VCaP (cell line): ENCODE data around the gene TOMT.

ENCODE experiments used
- H3K27ac ChIP-seq: fragments of 450-650 bp; 2 replicates; pipeline ENCODE4 v1.5.1; 2017
- CTCF ChIP-seq: fragments of 450-650 bp; conservative IDR thresholded peaks from 2 replicates; pipeline ENCODE4 v1.5.1; 2017; ENCODE audit warnings: mild to moderate bottlenecking, moderate library complexity

Gene TOMT

DNA sequence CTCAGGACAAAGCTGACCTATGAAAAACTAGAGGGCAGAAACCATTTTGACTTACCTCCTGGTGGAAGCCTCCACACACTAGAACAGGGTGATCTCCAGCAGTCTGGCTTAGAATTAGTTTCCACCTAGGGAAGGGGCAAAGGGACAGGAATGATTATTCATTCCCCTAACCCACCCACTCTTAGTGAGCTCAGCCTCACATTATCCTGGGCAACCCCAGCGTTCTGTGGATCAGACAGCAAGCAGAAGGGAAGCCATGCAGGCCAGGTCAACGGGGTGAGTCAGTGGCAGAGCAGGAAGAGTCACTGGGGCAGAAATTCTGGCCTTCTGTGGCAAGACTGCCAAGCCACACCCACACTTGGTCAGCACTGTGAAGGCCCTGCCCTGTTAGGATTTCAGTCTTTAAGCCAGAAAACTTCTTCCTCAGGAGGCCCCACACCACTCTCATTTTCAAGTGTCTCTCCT is 35.9 kb upstream of the TOMT start:
- H3K27ac ChIP-seq = peak overlapping the region; percentile 78
- TF ChIP-seq CTCF = no peak

GRCh38 chr11:72070491-72070890 is 35.2 kb upstream of the TOMT start:
- H3K27ac ChIP-seq = peak overlapping the region; percentile 78
- no peak for TF ChIP-seq CTCF

GRCh38 chr11:72072348-72072747 is 33.4 kb upstream of the TOMT start:
- peak overlapping the region; percentile 78 for H3K27ac ChIP-seq
- no peak for TF ChIP-seq CTCF

- no peak for TF ChIP-seq CTCF
- no peak overlapping the region for H3K27ac ChIP-seq
These were observed 30.6 kb upstream of the TOMT start for GRCh38 chr11:72075109-72075508.

GRCh38 chr11:72075756-72076155 is 30.0 kb upstream of the TOMT start:
- H3K27ac ChIP-seq = no peak overlapping the region
- TF ChIP-seq CTCF = no peak

GRCh38 chr11:72078477-72078876 is 27.2 kb upstream of the TOMT start:
- no peak for TF ChIP-seq CTCF
- H3K27ac ChIP-seq = peak overlapping the region; percentile 93

DNA sequence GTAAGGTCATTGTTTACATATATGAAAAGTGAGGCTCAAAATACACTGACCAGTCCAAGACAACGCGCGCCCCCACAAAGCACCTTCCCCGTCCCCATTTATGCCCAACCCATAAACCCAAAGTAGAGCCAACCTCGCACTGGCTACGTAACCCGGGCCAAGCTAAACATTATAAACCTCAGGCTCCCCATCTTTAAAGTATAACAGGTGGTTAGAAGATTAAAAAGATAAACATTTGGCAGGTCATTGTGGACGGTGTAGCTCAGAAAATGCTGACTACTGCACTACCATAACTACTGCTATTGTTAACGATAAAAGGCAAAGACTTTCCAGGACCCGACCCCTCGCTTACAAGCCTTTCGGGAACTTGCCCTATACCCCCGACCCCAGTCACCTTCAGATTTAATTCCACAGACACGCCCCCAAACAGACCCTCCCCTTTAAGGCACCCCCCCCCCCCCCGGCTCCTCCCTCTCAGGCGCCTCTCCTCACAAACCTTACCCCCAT is 25.9 kb upstream of the TOMT start:
- H3K27ac ChIP-seq = peak overlapping the region; percentile 93
- no peak for TF ChIP-seq CTCF
